Measurements from ENCODE around the gene DNAJC5.

The DNAJC5 gene

DNA sequence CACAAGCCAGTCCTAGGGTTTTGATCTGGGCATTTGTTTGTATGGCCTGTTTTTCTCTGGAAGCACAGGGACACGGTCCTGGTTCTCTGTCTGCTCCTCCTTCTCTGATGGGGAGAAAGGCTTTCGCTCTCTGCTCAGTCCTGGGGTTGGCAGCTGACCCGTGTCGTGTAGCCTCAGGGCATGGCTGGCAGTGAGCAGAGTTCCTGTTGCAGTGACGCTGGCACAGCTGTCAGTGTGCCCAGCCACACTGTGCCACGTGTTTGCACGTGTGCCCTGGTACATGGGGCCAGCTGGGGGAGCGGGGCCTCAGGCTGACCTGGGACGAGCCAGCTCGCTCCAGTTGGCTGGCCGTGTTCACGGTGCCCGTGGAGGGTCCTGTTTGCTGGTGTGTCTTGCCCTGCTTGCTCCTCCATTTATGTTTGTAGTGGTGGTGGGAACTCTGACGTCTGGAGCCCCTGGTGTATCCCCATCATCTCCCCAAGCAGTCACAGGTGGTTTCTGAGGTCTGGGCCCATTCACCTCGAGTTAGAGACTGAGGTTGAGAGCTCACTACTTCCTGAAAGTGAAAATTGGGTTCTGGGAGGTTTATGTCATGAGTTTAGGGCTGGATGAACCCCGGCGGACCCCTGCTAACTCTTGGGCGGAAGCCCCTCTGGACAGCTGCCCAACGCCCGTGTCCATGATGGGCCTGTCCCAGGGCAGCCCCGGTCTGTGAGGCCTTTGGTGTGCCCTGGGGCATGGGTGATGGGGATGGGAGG, 10.2 kb upstream of the DNAJC5 start:
- DNase-seq (ENCODE audit: low spot score) = no peak

DNA sequence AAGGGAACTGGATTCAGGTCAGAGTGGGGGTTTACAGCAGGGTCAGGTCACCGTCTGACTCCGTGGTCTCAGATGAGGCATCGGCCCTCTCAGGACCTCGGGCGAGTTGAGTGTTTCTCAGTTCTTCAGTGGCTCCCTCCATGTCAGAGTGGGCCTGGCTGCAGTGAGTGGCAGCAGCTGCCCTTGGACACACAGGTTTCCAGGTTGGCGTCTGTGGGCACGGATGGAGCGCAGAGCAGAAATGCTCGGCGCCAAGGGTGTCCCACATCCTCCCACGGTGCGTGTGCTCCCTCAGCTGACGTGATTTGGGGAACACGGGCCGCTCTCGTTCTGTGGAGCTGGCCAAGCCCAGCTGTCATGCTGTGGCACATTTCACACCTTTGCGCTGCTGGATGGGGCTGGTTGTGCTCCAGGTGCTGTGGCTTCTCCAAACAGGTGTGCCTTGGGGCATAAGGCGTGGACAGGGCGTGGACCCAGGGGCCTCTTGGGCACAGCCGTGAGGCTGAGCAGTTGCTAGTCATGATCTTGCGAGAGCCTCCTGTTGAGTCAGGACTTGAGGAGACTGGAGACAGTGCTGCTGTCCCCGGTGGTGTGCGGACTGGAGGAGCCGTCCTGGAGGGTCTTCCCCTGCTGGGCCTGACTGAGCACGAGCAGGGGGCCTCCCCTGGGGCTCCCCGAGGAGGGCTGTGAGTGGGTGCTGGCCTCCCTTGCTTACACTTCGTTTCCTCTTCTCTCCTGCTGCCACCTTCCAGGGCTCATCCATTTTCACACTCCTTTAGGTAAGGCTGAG, 9.5 kb upstream of the DNAJC5 start:
- no peak for DNase-seq (ENCODE audit: low spot score)

DNA sequence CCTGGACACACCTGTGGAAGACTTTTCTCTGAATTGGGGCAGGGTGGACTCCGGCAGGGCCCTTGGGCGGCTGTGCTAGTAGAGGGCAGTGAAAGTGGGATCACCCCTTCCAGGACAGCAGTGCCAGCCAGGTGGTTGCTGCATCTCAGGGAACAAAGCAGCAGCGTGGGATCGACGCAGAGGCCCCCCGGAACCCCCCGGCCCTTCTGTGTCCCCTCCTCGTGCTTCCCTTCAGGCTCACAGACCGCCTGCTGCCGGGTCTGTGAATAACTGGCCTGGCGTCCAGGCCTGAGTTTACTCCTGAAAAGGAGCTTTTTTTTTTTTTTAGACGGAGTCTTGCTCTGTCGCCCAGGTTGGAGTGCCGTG, 8.9 kb upstream of the DNAJC5 start:
- DNase-seq (ENCODE audit: low spot score) = no peak

DNA sequence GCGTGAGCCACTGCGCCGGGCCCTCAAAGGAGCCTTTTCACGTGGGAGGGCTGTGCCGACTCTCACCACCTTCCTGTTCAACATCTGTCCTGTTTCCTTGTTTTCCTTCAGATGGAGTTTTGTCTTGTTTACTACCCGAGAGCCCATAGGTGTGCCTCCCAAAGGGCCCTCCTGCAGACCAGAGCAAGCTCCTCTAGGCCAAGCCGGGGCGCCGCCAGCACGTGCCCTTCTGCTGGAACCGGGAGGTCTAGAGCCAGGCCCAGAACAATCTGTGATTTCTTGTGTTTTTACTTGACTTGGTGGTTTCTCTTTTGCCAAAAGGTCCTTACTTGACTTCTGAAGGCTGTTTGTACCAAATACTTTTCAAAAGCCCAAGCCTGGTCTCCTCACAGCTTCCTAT, 8.0 kb upstream of the DNAJC5 start:
- DNase-seq (ENCODE audit: low spot score) = no peak

GRCh38 chr20:63889241-63890200, 5.4 kb upstream of the DNAJC5 start:
- no peak for DNase-seq (ENCODE audit: low spot score)

DNA sequence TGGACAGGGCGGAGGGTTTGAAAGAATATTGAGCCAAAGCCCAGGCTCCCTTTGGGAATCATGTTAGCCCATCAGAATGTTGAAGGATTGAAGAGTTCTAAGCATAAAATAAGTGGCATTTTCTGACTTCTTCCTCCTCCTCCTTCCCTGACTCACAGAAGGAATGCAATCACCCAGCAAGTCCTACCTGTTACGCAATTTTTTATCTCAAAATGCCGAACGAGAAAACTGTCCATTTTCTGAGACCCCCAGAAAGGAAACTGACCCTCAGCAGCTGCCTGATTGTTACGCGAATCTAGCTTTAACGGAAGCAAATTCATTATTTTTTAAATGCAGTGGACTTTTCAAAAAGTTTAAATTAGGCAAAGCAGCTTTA, 4.7 kb upstream of the DNAJC5 start:
- DNase-seq (ENCODE audit: low spot score) = no peak

DNA sequence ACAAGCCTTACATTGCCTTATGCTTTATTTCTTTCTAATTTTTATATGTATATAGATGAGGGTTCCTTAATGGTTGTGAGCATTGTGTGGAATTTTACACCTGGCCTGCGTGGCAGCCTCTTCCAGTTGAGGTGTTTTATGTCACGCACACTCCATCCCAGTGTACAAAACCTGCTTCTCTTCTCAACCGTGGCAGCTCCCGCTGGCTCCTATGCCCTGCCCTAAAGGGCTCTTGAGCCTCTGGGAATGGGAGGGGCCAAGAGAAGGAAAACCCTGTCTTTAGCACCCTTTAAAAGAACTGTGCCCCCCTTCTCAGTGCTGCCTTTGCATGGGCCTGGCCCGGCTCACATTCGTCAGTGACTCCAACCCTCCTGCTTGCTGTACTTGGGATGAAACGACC, 4.3 kb upstream of the DNAJC5 start:
- no peak for DNase-seq (ENCODE audit: low spot score)

DNA sequence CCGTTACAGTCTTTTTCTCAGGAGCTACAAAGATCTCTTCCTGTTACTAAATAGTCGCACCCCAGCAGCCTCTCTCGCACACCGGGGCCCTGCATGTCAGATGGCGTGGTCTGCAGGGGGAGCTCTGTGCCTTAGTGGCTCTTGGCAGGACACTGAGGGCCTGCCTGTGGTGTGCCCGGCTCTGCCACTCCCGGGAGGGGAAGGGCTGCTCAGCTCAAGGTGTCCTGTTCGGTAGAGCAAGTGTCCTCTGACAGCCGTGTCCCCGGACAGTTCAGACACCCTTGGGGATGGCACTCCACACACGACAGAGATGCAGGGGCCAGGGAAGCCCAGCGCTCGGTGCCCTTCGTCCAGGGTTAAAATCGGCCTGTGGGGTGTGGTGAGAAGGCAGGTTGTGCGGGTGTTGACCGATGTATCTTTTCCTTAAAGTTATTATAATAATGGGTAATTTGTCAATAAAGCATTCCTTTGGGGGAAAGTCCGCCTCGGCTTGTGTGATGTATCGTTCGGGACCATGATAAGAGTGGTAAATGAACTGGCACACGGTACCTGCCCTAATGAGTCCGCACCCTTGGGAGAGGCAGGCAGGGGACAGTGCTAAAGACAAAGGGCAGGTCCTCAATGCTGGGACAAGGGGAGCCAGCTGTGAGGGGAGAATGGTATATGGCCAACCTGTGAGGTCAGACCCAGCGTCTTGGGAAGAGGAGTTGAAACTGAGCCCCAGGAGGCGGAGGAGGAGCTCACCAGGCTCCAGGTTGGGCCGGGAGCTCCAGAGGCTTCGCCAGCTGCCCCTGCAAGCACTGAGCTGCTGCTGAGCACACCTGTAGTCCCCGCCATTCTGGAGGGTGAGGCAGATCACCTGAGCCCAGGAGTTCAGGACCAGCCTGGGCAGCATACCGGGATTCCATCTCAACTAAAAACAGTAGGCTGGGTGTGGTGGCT, 3.6 kb upstream of the DNAJC5 start:
- DNase-seq (ENCODE audit: low spot score) = no peak

- DNase-seq (ENCODE audit: low spot score) = no peak
These were observed 2.5 kb upstream of the DNAJC5 start for GRCh38 chr20:63892402-63892801.

DNA sequence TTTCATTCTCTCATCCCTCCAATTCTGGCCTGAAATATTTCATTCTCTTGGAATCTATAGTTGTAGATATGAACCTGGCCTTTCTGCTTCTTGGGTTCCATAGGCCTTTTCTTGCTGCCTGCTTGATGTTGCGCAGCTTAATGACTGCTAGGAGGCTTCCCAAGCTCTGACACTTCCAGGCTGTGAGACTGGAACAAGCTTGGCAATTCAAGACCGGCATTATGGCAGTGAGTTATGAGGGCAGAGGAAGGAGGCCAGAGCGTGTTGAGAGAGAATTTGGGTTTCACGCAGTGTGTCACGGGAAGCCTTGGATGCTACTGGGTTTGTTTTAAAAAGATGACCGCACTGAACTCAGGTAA, 948 bp upstream of the DNAJC5 start:
- no peak for DNase-seq (ENCODE audit: low spot score)

DNA sequence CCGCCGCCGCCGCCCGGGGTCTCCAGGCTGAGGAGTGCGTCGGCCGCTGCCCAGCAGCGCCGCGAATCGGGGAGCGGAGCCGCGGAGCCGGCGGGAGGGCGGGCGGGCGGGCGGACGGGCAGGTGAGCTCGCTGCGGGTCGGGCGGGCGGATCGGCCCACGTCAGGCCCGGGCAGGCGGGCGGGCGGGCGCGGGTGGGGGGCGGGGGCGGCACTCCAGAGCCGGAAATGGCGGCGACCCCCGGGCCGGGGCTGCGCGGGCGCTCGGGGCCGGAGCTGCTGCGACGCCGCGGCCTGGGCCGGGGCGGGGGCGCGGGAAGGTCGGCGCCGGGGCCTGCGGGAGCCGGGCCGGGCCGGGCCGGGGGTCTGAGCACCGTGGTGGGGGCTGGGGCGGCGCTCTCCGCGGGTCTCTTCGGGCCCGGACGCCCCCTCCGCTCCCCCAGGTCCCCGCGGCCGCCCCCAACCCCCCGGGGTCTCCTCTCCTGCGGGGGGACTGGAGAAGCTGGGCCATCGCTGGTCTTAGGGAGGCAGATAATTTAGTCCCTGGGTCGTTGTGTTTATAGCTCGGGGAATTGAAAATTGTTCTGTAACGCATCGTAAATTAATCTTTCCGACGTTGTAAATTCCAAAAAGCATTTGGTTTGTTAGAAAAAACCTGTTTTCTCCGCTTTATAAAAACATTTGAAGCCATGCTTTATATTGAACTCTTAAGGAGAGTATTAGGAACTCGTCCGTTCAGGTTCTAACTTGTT, 451 bp downstream of the DNAJC5 start:
- no peak for DNase-seq (ENCODE audit: low spot score)

- DNase-seq (ENCODE audit: low spot score) = no peak
These were observed 982 bp downstream of the DNAJC5 start for GRCh38 chr20:63895952-63896263.

DNA sequence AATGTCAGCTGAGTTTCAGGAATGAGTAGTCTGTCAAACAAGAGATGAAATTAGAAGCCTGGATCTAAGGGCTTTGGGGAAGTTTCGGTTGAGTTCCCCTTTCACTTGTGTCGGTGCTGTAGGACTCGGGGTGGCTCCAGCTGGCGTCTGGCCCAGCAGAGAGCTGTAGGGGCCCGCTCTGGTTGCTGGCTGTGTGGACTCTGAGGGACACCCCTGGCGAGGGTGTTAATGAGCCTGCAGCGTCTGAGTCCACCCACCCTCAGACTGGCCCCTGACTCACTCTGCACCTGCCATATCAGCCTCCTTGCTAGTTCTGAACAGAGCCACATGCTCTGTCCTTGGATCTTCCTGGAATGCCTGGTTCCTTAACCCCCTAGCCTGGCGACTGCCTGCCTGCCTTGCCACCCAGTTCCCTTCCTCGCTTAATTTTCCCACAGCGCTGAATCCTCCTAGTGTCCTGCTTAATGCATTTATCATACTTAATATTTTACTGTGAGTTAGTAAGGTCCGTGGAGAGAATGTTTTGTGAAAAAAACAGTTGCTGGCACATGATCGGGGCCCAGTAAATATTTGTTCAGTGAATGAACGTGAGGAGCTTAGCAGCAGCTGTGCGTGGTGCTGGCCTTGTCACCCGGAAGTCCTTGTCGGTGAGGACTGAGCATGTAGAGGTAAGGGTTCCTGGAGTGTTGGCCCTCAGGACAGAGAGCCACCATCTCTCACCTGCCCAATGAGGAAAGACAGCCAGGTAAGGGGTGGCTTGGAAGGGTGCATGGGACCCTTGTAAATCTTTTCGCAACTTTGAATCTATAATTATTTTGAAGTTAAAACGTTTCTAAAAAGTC, 1.6 kb downstream of the DNAJC5 start:
- DNase-seq (ENCODE audit: low spot score) = no peak

DNA sequence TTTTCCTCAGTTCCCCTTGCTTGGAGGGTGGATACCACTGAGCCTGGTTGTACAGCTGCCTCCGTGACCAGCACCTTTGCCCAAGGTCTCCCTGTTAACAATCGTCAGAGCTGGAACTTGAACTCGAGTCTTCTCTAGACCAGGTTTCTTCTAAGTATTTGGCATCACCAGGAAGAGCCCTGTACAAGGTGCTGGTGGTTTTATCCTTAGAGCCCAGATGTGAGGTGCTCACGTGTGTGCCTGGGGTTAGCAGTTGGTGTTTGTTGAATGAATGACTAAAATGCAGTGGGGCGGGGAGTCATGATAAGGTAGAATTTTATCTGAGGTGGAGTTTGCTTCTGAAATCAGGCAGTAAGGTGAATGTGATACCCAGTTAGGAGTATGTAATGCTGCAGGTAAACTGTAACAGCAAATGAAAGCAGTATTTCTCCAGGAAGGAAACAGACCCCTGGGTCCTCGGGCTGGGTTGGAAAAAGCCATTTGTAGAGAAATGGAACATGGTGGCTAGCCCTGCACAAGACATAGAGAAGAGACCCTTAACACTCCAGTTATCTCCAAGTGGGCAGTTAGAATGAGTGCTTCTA, 3.1 kb downstream of the DNAJC5 start:
- no peak for DNase-seq (ENCODE audit: low spot score)

DNA sequence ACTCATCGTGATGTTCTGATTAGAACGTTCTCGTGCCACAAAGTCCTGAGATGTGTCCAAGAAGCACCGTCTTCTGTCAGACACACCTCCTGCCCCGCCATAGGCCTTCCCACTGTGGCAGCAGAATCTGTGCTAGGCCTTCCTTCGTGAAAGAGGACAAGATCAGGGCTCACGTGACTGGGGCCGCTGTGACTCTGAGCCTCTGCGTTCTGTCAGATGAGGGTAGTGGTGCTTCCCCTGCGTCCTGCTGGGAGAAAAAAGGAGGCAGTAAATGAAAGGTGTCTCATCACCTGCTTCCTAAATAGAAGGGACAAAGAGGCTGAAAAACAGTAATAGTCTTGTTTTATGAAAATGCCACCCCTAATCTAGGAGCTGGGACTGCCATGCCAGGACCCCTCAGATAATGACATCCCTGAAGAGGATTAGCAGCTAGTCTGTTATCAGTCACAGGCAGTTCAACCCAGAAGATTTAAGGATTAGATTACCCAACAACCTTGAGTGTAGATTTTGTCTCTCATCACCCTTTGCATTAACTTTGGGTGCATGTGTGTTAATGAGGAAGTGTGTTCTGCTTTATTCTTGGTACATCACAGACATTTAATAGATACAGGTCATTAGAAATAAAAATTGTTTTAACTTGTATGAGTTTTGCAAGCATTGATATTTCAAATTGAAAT, 4.1 kb downstream of the DNAJC5 start:
- no peak for DNase-seq (ENCODE audit: low spot score)

- DNase-seq (ENCODE audit: low spot score) = no peak
These were observed 5.5 kb downstream of the DNAJC5 start for GRCh38 chr20:63900413-63900812.

DNA sequence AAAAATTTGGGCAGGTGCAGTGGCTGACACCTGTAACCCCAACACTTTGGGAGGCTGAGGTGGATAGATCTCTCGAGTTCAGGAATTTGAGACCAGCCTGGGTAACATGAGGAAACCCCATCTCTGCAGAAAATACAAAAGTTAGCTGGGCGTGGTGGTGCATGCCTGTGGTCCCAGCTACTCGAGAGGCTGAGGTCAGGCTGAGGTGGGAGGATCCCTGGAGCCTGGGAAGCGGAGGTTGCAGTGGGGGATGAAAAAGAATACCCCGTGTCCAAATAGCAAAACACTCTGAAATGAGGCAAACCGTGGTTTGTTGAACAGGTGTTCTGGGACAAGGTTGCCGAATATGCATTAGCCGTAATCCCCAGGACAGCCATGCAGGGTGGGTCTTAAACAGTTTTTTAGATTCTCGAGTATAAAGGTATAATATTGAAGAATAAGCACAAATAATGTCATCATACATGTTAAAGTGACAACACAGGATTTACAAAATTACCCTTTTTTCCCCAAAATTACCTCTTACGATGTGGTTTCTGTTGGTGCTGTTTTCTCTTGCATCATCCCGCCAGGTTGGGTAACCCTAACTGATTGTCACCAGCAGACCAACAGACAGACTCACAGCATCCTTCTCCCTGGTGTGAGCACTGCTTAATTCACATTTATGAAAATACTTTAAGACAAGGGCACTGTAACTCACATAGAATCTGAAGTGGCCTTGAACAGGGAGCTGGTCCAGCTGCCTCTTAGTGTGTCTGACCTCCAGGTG, 9.1 kb downstream of the DNAJC5 start:
- DNase-seq (ENCODE audit: low spot score) = no peak

GRCh38 chr20:63908008-63908682, 13.2 kb downstream of the DNAJC5 start:
- DNase-seq (ENCODE audit: low spot score) = no peak
